ENCODE measurements around the gene RPL22. TPM values are rescaled to one million over a fixed set of nuclear protein-coding genes. Genes with fewer than 3 reads are reported as not detected.

RPL22 gene
- total RNA-seq, 1 experiment from 2014 or later: 456 TPM

DNA sequence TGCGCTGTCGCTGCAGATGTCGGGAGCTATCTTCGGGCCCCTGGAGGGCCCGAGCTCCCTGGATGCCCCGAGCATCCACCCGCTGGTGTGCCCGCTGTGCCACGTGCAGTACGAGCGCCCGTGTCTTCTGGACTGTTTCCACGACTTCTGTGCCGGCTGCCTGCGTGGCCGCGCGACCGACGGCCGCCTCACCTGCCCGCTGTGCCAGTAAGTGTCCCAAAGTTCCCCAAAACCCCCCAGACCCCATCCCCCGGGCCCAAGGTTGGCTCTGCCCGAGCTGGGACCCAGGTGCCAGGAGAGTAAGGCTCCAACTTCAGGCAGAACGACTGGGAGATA lies 7.1 kb upstream of the RPL22 start:
- peaks cover 7 to 27% of the 10 kb centered on the region in 2 experiments for H3K4me1 ChIP-seq (ENCODE audit: control insufficient read depth in 1 of 2, insufficient read depth in 2 of 2, low read length in 2 of 2)
- peaks cover 0 to 10% of the 10 kb centered on the region in 2 experiments; a peak in 2 of 4 replicates for H3K36me3 ChIP-seq (ENCODE audit: control insufficient read depth in 1 of 2, insufficient read depth in 2 of 2, low read length in 2 of 2)
- H3K79me2 ChIP-seq (ENCODE audit: insufficient read depth, low read length): peaks cover 24% of the 10 kb centered on the region
- ChIA-PET CTCF (interaction anchor here (0.7 to 3.8 kb wide), 8 partner anchors 15 to 234 kb away, joined by 3 to 44 read pairs (median 4); no protein-coding TSS in a partner anchor), POLR2A (interaction anchor here (0.7 to 1.5 kb wide), 6 partner anchors 11 to 28 kb away, joined by 3 to 11 read pairs (median 4); no protein-coding TSS in a partner anchor), RAD21 (ENCODE audit: low non-redundant PET in 1 of 2, low total read pairs in 2 of 2, uncharacterized antibody in 2 of 2, unreplicated experiment in 2 of 2) (interaction anchor here in 1 of 2 experiments (0.5 to 0.6 kb wide), 2 partner anchors 38 to 169 kb away, joined by 3 read pairs; no protein-coding TSS in a partner anchor)
- no peak overlapping the region for H2AFZ ChIP-seq (ENCODE audit: low read depth, low read length, poor library complexity, severe bottlenecking)
- H3K9me3 ChIP-seq (ENCODE audit: control insufficient read depth in 1 of 2, insufficient read depth in 1 of 2, low read depth in 1 of 2, low read length in 2 of 2): no peaks in the 10 kb centered on the region
- no peak for DNase-seq (ENCODE audit: low read depth, low spot score)
- no peaks in the 10 kb centered on the region for H4K20me1 ChIP-seq (ENCODE audit: insufficient read depth)
- H3K27me3 ChIP-seq (ENCODE audit: insufficient read depth, low read length): no peaks in the 10 kb centered on the region
- peak overlapping the region; percentile 82 to 96 for H3K4me3 ChIP-seq (replicated peaks in 1 of 2; ENCODE audit: low read depth in 1 of 2, low read length in 2 of 2)
- H3K9me2 ChIP-seq (ENCODE audit: insufficient read depth): no peaks in the 10 kb centered on the region
- H3K9ac ChIP-seq (ENCODE audit: low read length): peak overlapping the region; percentile 99
- ATAC-seq: no peak
- peak overlapping the region; percentile 99 for H3K27ac ChIP-seq (ENCODE audit: low read depth, low read length)
- intact Hi-C loops (cut with micrococcal nuclease): no loop called here
- H3K4me2 ChIP-seq (ENCODE audit: low read length): peak overlapping the region; percentile 98
- BruUV-seq (replicated peaks): no TSS peak
- no peak for TF ChIP-seq EZH2phosphoT487 (IDR thresholded peaks at IDR 0.05; ENCODE audit: borderline replicate concordance)
- TF ChIP-seq CEBPB (IDR thresholded peaks at IDR 0.05; ENCODE audit: low read depth): no peak
- TF ChIP-seq, protein P1, sequence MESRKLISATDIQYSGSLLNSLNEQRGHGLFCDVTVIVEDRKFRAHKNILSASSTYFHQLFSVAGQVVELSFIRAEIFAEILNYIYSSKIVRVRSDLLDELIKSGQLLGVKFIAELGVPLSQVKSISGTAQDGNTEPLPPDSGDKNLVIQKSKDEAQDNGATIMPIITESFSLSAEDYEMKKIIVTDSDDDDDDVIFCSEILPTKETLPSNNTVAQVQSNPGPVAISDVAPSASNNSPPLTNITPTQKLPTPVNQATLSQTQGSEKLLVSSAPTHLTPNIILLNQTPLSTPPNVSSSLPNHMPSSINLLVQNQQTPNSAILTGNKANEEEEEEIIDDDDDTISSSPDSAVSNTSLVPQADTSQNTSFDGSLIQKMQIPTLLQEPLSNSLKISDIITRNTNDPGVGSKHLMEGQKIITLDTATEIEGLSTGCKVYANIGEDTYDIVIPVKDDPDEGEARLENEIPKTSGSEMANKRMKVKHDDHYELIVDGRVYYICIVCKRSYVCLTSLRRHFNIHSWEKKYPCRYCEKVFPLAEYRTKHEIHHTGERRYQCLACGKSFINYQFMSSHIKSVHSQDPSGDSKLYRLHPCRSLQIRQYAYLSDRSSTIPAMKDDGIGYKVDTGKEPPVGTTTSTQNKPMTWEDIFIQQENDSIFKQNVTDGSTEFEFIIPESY (IDR thresholded peaks at IDR 0.05; ENCODE audit: extremely low read depth, insufficient replicate concordance, low read length): no peak
- TF ChIP-seq JUND (IDR thresholded peaks at IDR 0.05): no peak

DNA sequence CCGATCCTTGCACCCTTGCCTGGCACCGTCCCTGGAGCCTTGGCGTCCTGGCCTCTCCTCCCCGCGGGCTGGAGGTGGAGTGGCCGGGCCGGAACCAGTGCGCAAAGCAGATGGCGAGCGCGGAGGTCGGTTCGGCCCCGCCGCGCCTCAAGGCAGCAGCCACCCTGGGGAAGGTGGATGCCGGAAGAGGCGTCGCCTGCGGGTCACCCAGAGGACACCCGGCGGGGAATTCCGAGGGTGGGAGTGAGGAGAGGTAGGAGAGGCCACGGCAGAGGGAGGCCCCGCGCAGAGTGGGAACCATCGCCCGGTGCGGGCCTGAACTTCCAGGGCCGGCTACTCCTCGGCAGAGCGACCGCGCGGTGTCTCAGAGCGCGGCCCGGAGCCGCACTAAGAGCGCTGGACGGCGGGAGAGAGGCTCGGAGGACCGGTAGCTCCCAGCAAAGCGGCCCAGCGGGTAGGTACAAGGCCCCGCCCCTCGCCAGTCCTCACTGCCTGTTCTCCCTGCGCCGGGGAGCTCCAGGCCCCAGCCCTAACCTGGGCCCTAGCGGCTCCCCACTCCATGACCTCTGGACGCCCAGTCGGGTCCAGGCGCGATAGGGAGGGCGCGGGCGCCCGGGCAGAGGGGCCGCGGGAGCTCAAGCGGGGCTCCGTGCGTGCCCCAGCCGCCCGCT lies 6.6 kb upstream of the RPL22 start, which contains the start of gene RNF207:
RNF207 (plus strand) TSS at position 271 of the 671 bp plus-strand sequence. CDS start 417 bp downstream, outside the sequence.
- no peaks in the 10 kb centered on the region for H3K9me3 ChIP-seq (ENCODE audit: control insufficient read depth in 1 of 2, insufficient read depth in 1 of 2, low read depth in 1 of 2, low read length in 2 of 2)
- RAD21 ChIA-PET (ENCODE audit: low non-redundant PET in 1 of 2, low total read pairs in 2 of 2, uncharacterized antibody in 2 of 2, unreplicated experiment in 2 of 2): interaction anchor here in 1 of 2 experiments (0.6 kb wide), 1 partner anchor 39 kb away, joined by 3 read pairs; no protein-coding TSS in a partner anchor
- peak within 1 kb of the TSS; percentile 99 for H3K9ac ChIP-seq (ENCODE audit: low read length)
- no TSS peak for BruUV-seq (replicated peaks)
- peak within 1 kb of the TSS; percentile 98 for H3K4me2 ChIP-seq (ENCODE audit: low read length)
- H3K27me3 ChIP-seq (ENCODE audit: insufficient read depth, low read length): no peaks in the 10 kb centered on the region
- ATAC-seq (peak; percentile 76), DNase-seq (ENCODE audit: low read depth, low spot score) (peak; percentile 58)
- no peak within 1 kb of the TSS for H2AFZ ChIP-seq (ENCODE audit: low read depth, low read length, poor library complexity, severe bottlenecking)
- peaks cover 24% of the 10 kb centered on the region for H3K79me2 ChIP-seq (ENCODE audit: insufficient read depth, low read length)
- H3K36me3 ChIP-seq (ENCODE audit: control insufficient read depth in 1 of 2, insufficient read depth in 2 of 2, low read length in 2 of 2): peaks cover 0 to 10% of the 10 kb centered on the region in 2 experiments; a peak in 2 of 4 replicates
- CTCF ChIA-PET: interaction anchor here (0.9 to 3.8 kb wide), 9 partner anchors 16 to 234 kb away, joined by 3 to 44 read pairs (median 7); no protein-coding TSS in a partner anchor
- peaks cover 7 to 27% of the 10 kb centered on the region in 2 experiments for H3K4me1 ChIP-seq (ENCODE audit: control insufficient read depth in 1 of 2, insufficient read depth in 2 of 2, low read length in 2 of 2)
- H3K27ac ChIP-seq (ENCODE audit: low read depth, low read length): peak within 1 kb of the TSS; percentile 99
- TF ChIP-seq EGR1 (IDR thresholded peaks at IDR 0.05; ENCODE audit: low read depth) (no peak), EZH2 (IDR thresholded peaks at IDR 0.05) (no peak), ZNF274 (IDR thresholded peaks at IDR 0.05; ENCODE audit: low read depth, low read length) (no peak), YY1 (IDR thresholded peaks at IDR 0.05; ENCODE audit: extremely low read depth, insufficient replicate concordance, low read depth, low read length) (peak; percentile 64), POLR2AphosphoS5 (IDR thresholded peaks at IDR 0.05; ENCODE audit: low read depth, low read length) (peak; percentile 74; the same call in 1 of the 2 replicates), POLR2A (IDR thresholded peaks at IDR 0.05; ENCODE audit: borderline replicate concordance, extremely low read depth, insufficient read depth, insufficient read length) (peak; percentile 67), ZFX (IDR thresholded peaks at IDR 0.05) (peak; percentile 94)
- intact Hi-C loops (cut with micrococcal nuclease): loop anchor here (1.0 to 2.0 kb wide), 2 partner anchors 29 to 39 kb away; partner anchors contain the start of genes HES3 and ICMT
- H3K4me3 ChIP-seq (replicated peaks in 1 of 2; ENCODE audit: low read depth in 1 of 2, low read length in 2 of 2): peak within 1 kb of the TSS; percentile 82 to 96
- no peaks in the 10 kb centered on the region for H4K20me1 ChIP-seq (ENCODE audit: insufficient read depth)
- H3K9me2 ChIP-seq (ENCODE audit: insufficient read depth): no peaks in the 10 kb centered on the region
- POLR2A ChIA-PET: interaction anchor here (0.7 to 1.5 kb wide), 6 partner anchors 12 to 29 kb away, joined by 3 to 11 read pairs (median 4); no protein-coding TSS in a partner anchor
